DND-41 (cell line): ENCODE results near the gene KRTAP10-6.
"Not testable (repeated sequence)": the region's sequence is repeated elsewhere in the genome, so short reads cannot be mapped to it uniquely, and the experiment has no call there.

Experiments
- ATAC-seq: fragments of 200-7000 bp; cut with Tn5 transposase; 3 replicates; pipeline ENCODE4 v1.9.1; 2021; ENCODE audit warnings: low read depth; ENCODE audit not compliant: insufficient read depth
- DNase-seq: peaks from one replicate; pipeline ENCODE4 v3.0.0-alpha.2; 2020
- H2AFZ ChIP-seq: 2 replicates; pipeline ENCODE4 v1.6.0; 2012; ENCODE audit warnings: low read depth, low read length
- H3K27ac ChIP-seq: 2 replicates; pipeline ENCODE4 v1.5.1; 2012; ENCODE audit warnings: low read length, inconsistent platforms
- H3K27me3 ChIP-seq: fragments of 200-600 bp; sonication (generic); 2 replicates; pipeline ENCODE4 v1.6.0; 2012; ENCODE audit warnings: low read length, mild to moderate bottlenecking, inconsistent platforms; ENCODE audit not compliant: insufficient read depth, poor library complexity
- H3K36me3 ChIP-seq: 2 replicates; pipeline ENCODE4 v1.5.1; 2012; ENCODE audit warnings: low read length, inconsistent platforms; ENCODE audit not compliant: insufficient read depth
- H3K4me1 ChIP-seq: 2 replicates; pipeline ENCODE4 v1.5.1; 2012; ENCODE audit warnings: mild to moderate bottlenecking, low read length; ENCODE audit not compliant: insufficient read depth
- H3K4me2 ChIP-seq: 2 replicates; pipeline ENCODE4 v1.6.0; 2012; ENCODE audit warnings: mild to moderate bottlenecking, moderate library complexity, low read length, inconsistent platforms; ENCODE audit not compliant: insufficient read depth
- H3K4me3 ChIP-seq, 2 experiments: fragments of 200-600 bp in 1 of 2; shearing (Covaris generic) in 1 of 2; 2 replicates each; pipeline ENCODE4 v1.5.1; 2012 to 2016; ENCODE audit warnings: inconsistent platforms in 2 of 2, low read length in 2 of 2, mild to moderate bottlenecking in 2 of 2, low read depth in 1 of 2, moderate library complexity in 1 of 2
- H3K79me2 ChIP-seq: 2 replicates; pipeline ENCODE4 v1.6.0; 2012; ENCODE audit warnings: low read length, inconsistent platforms; ENCODE audit not compliant: insufficient read depth
- H3K9ac ChIP-seq: 2 replicates; pipeline ENCODE4 v1.6.0; 2012; ENCODE audit warnings: low read depth, mild to moderate bottlenecking, inconsistent platforms, low read length, moderate library complexity
- H3K9me3 ChIP-seq: 2 replicates; pipeline ENCODE4 v1.5.1; 2012; ENCODE audit warnings: low read length, moderate library complexity, mild to moderate bottlenecking, inconsistent platforms; ENCODE audit not compliant: insufficient read depth, severe bottlenecking
- H4K20me1 ChIP-seq: 2 replicates; pipeline ENCODE4 v1.6.0; 2012; ENCODE audit warnings: low read length; ENCODE audit not compliant: insufficient read depth
- CTCF ChIP-seq: IDR thresholded peaks from 2 replicates; pipeline ENCODE4 v1.5.1; 2012; ENCODE audit warnings: borderline replicate concordance, low read length, moderate library complexity, mild to moderate bottlenecking; ENCODE audit not compliant: poor library complexity, severe bottlenecking; ENCODE audit errors: extremely low read depth
- EZH2 ChIP-seq: IDR thresholded peaks from 3 replicates; pipeline ENCODE4 v1.6.1; 2012; ENCODE audit warnings: borderline replicate concordance, low read depth, mild to moderate bottlenecking, moderate library complexity, low read length, inconsistent platforms; ENCODE audit not compliant: severe bottlenecking

Gene KRTAP10-6

DNA sequence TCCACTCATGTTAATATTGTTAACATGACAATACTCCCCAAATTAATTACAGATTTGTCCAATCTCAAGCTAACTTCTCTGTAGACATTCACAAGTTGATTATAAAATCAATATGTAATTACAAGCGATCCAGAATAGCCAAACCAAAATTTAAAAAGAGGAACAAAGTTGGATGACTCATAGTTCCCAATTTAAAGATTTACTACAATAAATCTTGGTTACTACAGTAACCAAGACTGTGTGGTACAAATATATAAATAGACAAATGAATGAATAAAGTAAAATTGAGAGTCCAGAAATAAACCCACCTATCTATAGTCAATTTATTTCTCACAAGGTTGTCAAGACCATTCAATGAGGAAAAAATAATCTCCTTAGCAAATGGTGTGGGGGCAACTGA, 25.9 kb downstream of the KRTAP10-6 start:
- ATAC-seq = no peak
- Histone ChIP-seq H3K4me3 (no peak overlapping the region), H3K79me2 (no peaks in the 10 kb centered on the region), H3K4me2 (no peak overlapping the region), H3K36me3 (no peaks in the 10 kb centered on the region), H3K9ac (no peak overlapping the region), H3K27me3 (no peaks in the 10 kb centered on the region), H2AFZ (no peak overlapping the region), H4K20me1 (no peaks in the 10 kb centered on the region), H3K9me3 (no peaks in the 10 kb centered on the region), H3K4me1 (no peaks in the 10 kb centered on the region), H3K27ac (no peak overlapping the region)
- TF ChIP-seq CTCF = no peak
- TF ChIP-seq EZH2 = no peak
- DNase-seq = no peak

- H3K9ac ChIP-seq = no peak overlapping the region
- H3K4me2 ChIP-seq = no peak overlapping the region
- H3K27ac ChIP-seq = no peak overlapping the region
- no peaks in the 10 kb centered on the region for H3K4me1 ChIP-seq
- TF ChIP-seq CTCF (no peak), EZH2 (no peak)
- H3K4me3 ChIP-seq = no peak overlapping the region
- no peaks in the 10 kb centered on the region for H3K27me3 ChIP-seq
- DNase-seq (no peak), ATAC-seq (no peak)
- H3K9me3 ChIP-seq = no peaks in the 10 kb centered on the region
- H3K79me2 ChIP-seq = no peaks in the 10 kb centered on the region
- H2AFZ ChIP-seq = no peak overlapping the region
- no peaks in the 10 kb centered on the region for H4K20me1 ChIP-seq
- no peaks in the 10 kb centered on the region for H3K36me3 ChIP-seq
These were observed 27.3 kb downstream of the KRTAP10-6 start for GRCh38 chr21:44564886-44565598.

DNA sequence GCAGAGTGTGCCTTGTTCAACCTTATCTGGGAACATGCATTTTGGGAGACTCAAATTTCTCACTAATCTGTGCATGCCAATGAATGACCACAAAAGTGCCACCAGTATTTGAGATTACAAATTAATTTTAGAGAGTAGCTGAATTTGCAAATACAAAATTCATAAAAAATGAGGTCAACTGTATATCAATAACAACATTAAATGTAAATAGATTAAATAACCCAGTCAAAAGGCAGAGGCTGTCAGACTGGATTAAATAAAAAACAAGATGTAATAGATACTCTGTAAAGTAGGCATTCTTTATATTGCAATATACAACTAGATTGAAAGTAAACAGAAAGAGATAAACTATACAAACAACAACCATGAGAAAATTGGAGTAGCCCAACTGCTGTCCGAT, 28.2 kb downstream of the KRTAP10-6 start:
- ATAC-seq = no peak
- Histone ChIP-seq H3K9me3 (no peaks in the 10 kb centered on the region), H3K27me3 (no peaks in the 10 kb centered on the region), H3K4me1 (no peaks in the 10 kb centered on the region), H3K4me2 (no peak overlapping the region), H3K27ac (no peak overlapping the region), H3K36me3 (no peaks in the 10 kb centered on the region), H2AFZ (no peak overlapping the region), H4K20me1 (no peaks in the 10 kb centered on the region), H3K79me2 (no peaks in the 10 kb centered on the region), H3K9ac (no peak overlapping the region), H3K4me3 (no peak overlapping the region)
- TF ChIP-seq EZH2 = no peak
- no peak for TF ChIP-seq CTCF
- DNase-seq = no peak

- H3K4me3 ChIP-seq = no peak within 1 kb of the TSS
These were observed 33.6 kb downstream of the KRTAP10-6 start, which contains the start of gene KRTAP10-3 for GRCh38 chr21:44558695-44559094. TSS of gene KRTAP10-3 (minus strand) at chr21:44558795. CDS start at chr21:44558715, 80 bp downstream.

DNA sequence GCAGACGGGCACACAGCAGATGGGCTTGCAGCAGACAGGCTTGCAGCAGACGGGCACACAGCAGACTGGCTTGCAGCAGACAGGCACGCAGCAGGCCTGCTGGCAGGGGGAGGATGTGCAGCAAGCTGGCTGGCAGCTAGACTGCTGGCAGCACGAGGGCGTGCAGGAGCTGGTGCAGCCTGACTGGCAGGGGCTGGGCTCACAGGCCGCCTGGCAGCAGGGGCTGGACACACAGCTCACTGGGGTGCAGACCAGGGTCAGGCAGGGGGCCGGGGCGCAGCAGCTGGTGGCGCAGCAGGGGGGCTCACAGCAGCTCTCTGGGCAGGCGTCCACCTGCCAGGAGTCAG, 34.0 kb downstream of the KRTAP10-6 start:
- not testable (repeated sequence) for H3K27me3 ChIP-seq, DNase-seq, H2AFZ ChIP-seq, H3K9me3 ChIP-seq, H3K4me3 ChIP-seq, H3K4me1 ChIP-seq, H3K9ac ChIP-seq, H4K20me1 ChIP-seq, H3K4me2 ChIP-seq, H3K79me2 ChIP-seq, ATAC-seq, H3K36me3 ChIP-seq, H3K27ac ChIP-seq

More at GRCh38 chr21:44558695-44559094, 33.6 kb downstream of the KRTAP10-6 start, which contains the start of gene KRTAP10-3:
- Histone ChIP-seq H3K4me1 (no peaks in the 10 kb centered on the region), H3K4me2 (no peak within 1 kb of the TSS), H3K9ac (no peak within 1 kb of the TSS), H3K79me2 (no peaks in the 10 kb centered on the region), H4K20me1 (no peaks in the 10 kb centered on the region), H3K27me3 (no peaks in the 10 kb centered on the region), H2AFZ (no peak within 1 kb of the TSS), H3K36me3 (no peaks in the 10 kb centered on the region), H3K9me3 (no peaks in the 10 kb centered on the region), H3K27ac (no peak within 1 kb of the TSS)
- ATAC-seq = no peak
- no peak for DNase-seq
- TF ChIP-seq EZH2 = no peak
